Tibial nerve (tissue), 3 donors: ENCODE measurements around the gene ZNF629.
"Not testable (repeated sequence)": the region's sequence is repeated elsewhere in the genome, so short reads cannot be mapped to it uniquely, and the experiment has no call there.

Experiments
- POLR2A ChIP-seq, 2 donors: fragments of 450-650 bp; IDR thresholded peaks; one replicate each; pipeline ENCODE4 v1.6.1; 2017; ENCODE audit warnings: antibody characterized with exemption in 2 of 2, mild to moderate bottlenecking in 2 of 2, moderate library complexity in 2 of 2
- TF ChIP-seq, protein P1 (sequence below), 5 experiments: fragments of 200-600 bp in 3 of 5; fragments of 450-650 bp in 2 of 5; sonication (generic) in 3 of 5; IDR thresholded peaks; one replicate each; pipeline ENCODE4 v1.5.1; 2016 to 2019; ENCODE audit warnings: antibody characterized with exemption in 5 of 5, mild to moderate bottlenecking in 3 of 5, moderate library complexity in 2 of 5

DNA sequence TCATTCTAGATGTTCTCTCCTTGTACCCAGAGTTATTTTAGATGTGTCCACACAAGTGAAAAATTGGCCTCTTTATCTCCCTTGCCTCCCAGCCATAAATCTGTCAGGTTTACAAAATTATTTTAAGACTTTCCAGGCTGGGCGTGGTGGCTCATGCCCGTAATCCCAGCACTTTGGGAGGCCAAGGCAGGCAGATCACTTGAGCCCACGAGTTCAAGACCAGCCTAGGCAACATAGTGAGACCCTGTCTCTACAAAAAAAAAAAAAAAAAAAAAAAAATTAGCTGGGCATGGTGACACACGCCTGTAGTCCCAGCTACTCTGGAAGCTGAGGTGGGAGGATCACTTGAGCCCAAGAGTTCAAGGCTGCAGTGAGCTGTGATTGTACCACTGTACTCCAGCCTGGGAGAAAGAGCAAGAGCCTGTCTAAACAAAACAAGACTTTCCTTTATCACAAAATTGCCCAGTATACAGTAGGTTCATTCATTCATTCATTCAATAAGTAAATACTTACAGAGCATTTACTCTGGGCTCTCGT lies 22.0 kb upstream of the ZNF629 start:
- not testable (repeated sequence) for TF ChIP-seq POLR2A (IDR thresholded peaks at IDR 0.05)
- TF ChIP-seq, protein P1, sequence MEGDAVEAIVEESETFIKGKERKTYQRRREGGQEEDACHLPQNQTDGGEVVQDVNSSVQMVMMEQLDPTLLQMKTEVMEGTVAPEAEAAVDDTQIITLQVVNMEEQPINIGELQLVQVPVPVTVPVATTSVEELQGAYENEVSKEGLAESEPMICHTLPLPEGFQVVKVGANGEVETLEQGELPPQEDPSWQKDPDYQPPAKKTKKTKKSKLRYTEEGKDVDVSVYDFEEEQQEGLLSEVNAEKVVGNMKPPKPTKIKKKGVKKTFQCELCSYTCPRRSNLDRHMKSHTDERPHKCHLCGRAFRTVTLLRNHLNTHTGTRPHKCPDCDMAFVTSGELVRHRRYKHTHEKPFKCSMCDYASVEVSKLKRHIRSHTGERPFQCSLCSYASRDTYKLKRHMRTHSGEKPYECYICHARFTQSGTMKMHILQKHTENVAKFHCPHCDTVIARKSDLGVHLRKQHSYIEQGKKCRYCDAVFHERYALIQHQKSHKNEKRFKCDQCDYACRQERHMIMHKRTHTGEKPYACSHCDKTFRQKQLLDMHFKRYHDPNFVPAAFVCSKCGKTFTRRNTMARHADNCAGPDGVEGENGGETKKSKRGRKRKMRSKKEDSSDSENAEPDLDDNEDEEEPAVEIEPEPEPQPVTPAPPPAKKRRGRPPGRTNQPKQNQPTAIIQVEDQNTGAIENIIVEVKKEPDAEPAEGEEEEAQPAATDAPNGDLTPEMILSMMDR (IDR thresholded peaks at IDR 0.05), result not testable (repeated sequence)
